Measurements from ENCODE around the gene APBB1IP.

- no peak for TF ChIP-seq EZH2phosphoT487 (conservative IDR thresholded peaks at IDR 0.05; ENCODE audit: low read length)
- no peak for TF ChIP-seq CTCF (IDR thresholded peaks at IDR 0.05; ENCODE audit: insufficient read depth, low read length, poor library complexity, severe bottlenecking)
Observed at GRCh38 chr10:26445411-26446031, 7.4 kb downstream of the APBB1IP start.
